ENCODE data around the gene NFXL1.

The NFXL1 gene

DNA sequence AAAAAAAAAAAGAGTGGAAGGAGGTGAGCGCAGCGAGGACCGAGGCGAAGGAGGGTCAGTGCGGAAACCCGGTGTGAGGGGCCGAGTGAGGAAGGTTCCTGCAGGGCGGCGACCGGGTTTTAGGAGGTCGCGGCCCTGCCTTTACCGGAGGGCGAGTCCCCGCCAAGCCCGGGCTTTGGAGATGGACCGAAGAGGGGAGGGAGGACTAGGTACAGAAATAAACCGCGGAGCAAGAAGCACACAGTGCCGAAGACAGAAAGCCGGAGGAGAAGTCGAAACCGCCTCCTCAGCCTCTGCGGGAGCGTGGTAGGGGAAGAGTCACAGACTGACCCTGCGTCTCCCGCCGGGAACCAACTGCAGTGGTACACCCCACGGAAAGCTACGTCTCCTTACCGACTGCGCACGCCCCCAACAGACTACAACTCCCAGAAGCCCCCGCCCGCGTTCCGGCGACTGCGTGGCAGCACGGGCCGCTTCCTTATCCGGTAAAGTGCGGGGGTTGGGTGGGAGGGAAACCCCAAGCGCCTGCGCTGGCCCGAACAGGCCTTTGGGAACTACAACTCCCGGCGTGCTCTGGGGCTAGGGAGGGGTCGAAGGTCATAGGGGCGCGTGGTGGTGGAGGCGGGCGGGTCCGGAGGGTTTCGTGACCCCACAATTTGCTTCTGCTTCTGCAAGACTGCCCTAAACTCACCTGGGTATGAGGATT is at the start of gene NFXL1:
Gene NFXL1, minus strand, starts transcription at position 364 of the 706 bp plus-strand sequence. CDS start 380 bp downstream, outside the sequence.
- in situ Hi-C loops (cut with MboI; ENCODE audit: low sequenced_read_pairs, unreplicated experiment), result no loop called here
- DNase-seq (ENCODE audit: low spot score), result peak; percentile 96
- TF ChIP-seq, protein P1, sequence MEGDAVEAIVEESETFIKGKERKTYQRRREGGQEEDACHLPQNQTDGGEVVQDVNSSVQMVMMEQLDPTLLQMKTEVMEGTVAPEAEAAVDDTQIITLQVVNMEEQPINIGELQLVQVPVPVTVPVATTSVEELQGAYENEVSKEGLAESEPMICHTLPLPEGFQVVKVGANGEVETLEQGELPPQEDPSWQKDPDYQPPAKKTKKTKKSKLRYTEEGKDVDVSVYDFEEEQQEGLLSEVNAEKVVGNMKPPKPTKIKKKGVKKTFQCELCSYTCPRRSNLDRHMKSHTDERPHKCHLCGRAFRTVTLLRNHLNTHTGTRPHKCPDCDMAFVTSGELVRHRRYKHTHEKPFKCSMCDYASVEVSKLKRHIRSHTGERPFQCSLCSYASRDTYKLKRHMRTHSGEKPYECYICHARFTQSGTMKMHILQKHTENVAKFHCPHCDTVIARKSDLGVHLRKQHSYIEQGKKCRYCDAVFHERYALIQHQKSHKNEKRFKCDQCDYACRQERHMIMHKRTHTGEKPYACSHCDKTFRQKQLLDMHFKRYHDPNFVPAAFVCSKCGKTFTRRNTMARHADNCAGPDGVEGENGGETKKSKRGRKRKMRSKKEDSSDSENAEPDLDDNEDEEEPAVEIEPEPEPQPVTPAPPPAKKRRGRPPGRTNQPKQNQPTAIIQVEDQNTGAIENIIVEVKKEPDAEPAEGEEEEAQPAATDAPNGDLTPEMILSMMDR (IDR thresholded peaks at IDR 0.05; ENCODE audit: borderline replicate concordance, control extremely low read depth, extremely low read depth, insufficient read depth, missing control alignments), result no peak

DNA sequence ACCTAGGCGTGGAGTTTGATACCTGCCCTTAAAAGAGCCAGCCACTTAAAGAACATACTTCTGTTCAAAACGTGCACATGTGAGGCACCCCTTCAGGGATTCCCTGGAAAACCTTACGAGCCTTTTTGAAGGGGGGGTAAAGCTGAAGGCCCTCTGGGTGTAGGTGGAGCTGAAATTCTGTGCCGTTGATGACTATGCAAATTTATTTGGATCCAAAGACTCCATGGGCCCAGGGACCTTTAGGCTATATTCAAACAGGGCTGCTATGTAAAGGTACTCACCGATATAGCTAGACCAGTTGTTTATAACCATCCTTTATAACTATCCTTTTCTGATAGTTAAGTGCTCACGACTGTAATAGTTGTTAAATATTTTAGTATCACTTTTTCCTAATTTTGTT is 40.3 kb upstream of the NFXL1 start:
- in situ Hi-C loops (cut with MboI; ENCODE audit: low sequenced_read_pairs, unreplicated experiment), result no loop called here
- no peak for DNase-seq (ENCODE audit: low spot score)
- TF ChIP-seq, protein P1 (IDR thresholded peaks at IDR 0.05; ENCODE audit: borderline replicate concordance, control extremely low read depth, extremely low read depth, insufficient read depth, missing control alignments), result no peak

DNA sequence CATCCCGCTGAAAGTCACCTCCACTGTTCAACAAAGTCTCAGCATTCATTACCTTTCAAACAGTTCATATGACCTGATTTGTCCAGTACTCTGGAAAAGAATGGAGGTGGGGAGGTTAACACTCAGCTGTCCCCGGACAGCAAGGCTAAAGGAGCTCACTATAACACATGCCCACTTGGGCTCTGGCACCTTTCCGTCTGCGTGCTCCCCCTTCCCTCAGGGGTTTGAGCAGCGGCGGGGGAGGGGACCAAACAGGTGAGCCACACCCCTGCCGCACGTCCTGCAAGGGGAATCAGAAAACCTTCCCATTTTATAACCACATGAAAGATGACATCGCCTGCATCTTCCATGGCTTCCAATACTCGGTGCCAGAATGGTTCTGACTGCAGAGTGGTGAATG is 39.9 kb upstream of the NFXL1 start:
- in situ Hi-C loops (cut with MboI; ENCODE audit: low sequenced_read_pairs, unreplicated experiment), result no loop called here
- TF ChIP-seq, protein P1 (IDR thresholded peaks at IDR 0.05; ENCODE audit: borderline replicate concordance, control extremely low read depth, extremely low read depth, insufficient read depth, missing control alignments), result no peak
- no peak for DNase-seq (ENCODE audit: low spot score)

DNA sequence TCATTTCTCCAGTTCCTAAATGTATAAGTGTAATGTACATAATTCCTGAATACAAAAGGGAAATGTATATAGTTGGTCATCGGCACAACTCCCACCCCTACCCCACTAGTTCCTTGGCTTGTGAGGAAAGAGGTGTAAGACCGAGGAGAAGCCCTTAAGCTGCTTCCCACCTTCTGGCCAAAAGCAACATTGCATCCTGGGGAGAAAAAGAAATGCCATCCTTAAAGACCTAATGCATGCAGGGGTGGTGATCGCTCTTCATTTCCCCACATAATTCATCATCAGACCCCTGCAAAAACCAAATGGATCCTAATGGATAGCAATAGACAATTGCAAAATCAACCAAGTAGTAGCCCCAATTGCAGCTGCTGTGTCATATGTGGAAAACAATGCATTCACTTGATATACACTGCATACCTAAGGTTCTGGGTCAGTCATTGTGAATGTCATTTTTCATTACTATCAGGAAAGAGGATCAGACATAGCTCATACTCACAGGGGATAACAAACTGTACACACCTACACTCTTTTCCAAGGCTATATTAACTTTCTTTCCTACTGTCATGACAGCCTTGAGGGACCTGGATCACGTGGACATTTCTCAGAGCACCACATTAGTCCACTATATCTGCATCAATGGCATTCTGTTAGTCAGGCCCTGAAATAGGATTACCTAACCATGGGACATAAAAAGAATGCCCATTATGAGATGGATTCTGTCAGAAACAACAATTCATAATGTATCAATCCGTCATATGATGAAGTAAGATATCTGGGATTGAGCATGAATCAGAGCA is 31.7 kb upstream of the NFXL1 start:
- no peak for DNase-seq (ENCODE audit: low spot score)
- in situ Hi-C loops (cut with MboI; ENCODE audit: low sequenced_read_pairs, unreplicated experiment), result loop anchor here (25.0 kb wide), 1 partner anchor 141 kb away; no protein-coding TSS in a partner anchor
- TF ChIP-seq, protein P1 (IDR thresholded peaks at IDR 0.05; ENCODE audit: borderline replicate concordance, control extremely low read depth, extremely low read depth, insufficient read depth, missing control alignments), result no peak

DNA sequence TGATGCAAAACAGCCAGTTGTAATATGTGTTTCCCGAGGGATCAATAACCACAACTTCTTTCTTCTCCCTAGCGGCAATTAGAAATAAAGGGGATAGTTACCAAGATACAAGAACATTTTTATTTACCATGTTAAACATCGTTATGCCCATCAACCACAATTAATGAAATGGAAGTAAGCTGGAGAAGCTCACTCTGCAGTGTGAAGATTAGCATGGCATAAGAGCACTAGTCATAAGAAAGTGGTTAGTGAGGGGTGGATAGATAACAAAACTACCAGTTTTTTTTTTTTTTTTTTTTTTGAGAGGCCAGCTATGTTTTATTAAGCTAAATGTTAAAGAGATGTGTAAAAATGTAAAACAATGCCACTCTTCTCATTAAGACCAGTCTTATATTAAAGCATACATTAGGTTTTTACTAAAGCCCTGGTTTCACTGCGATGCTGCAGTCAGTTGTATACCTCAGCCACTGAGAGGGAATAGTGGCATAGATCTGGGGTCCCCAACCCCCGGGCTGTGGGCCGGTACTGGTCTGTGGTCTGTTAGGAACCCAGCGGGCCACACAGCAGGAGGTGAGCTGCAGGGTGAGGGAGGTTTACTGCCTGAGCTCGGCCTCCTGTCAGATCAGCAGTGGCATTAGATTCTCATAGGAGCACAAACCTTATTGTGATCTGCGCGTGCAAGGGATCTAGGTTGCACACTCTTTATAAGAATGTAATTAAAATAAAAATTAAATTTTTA is 27.9 kb upstream of the NFXL1 start:
- in situ Hi-C loops (cut with MboI; ENCODE audit: low sequenced_read_pairs, unreplicated experiment), result loop anchor here (25.0 kb wide), 1 partner anchor 145 kb away; no protein-coding TSS in a partner anchor
- TF ChIP-seq, protein P1 (IDR thresholded peaks at IDR 0.05; ENCODE audit: borderline replicate concordance, control extremely low read depth, extremely low read depth, insufficient read depth, missing control alignments), result no peak
- no peak for DNase-seq (ENCODE audit: low spot score)

DNA sequence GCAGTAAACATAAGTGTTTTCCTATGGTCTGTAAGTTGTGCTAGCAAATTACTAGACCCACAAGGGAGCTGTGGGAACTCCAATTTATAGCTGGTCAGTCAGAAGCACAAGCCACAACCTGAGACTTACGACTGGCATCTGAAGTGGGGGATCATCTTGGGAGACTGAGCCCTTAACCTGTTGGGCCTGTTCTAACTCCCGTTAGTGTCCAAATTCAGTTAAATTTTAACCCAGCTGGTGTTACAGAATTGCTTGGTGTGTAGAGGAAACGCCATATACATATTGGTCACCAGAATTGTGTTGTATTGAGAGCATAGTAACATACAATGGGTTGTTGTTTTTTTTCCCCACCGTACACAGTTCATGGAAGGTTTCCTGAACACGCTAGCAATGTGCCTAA is 25.1 kb upstream of the NFXL1 start:
- no peak for DNase-seq (ENCODE audit: low spot score)
- in situ Hi-C loops (cut with MboI; ENCODE audit: low sequenced_read_pairs, unreplicated experiment), result loop anchor here (25.0 kb wide), 1 partner anchor 148 kb away; no protein-coding TSS in a partner anchor
- TF ChIP-seq, protein P1 (IDR thresholded peaks at IDR 0.05; ENCODE audit: borderline replicate concordance, control extremely low read depth, extremely low read depth, insufficient read depth, missing control alignments), result no peak
